Stimulated activated CD8-positive, alpha-beta memory T cell treated with anti-CD3 and anti-CD28 coated beads, Interleukin-15, amount 100 ng/mL, for 1 hour (primary cell): Measurements from ENCODE around the gene MAZ.
A peak's percentile ranks its signal among the peaks of the same experiment; 100 is the strongest.
"Not testable (repeated sequence)": the region's sequence is repeated elsewhere in the genome, so short reads cannot be mapped to it uniquely, and the experiment has no call there.

Source experiments
- DNase-seq: peaks from one replicate; pipeline ENCODE4 v3.0.0-alpha.2; 2020; ENCODE audit warnings: low read depth

Gene MAZ

GRCh38 chr16:29784901-29785500 lies 21.3 kb upstream of the MAZ start:
- peak; percentile 51 for DNase-seq

GRCh38 chr16:29787155-29787554 lies 19.2 kb upstream of the MAZ start:
- DNase-seq: not testable (repeated sequence)

GRCh38 chr16:29789775-29790182 lies 16.6 kb upstream of the MAZ start:
- no peak for DNase-seq

GRCh38 chr16:29790183-29790948 lies 16.0 kb upstream of the MAZ start, which contains the start of gene KIF22:
Gene KIF22 (plus strand): TSS chr16:29790751. CDS start chr16:29790760, 9 bp downstream.
- peak; percentile 99 for DNase-seq

GRCh38 chr16:29790949-29791844 lies 15.1 kb upstream of the MAZ start:
- DNase-seq: no peak

- DNase-seq: no peak
These were observed 14.2 kb upstream of the MAZ start for GRCh38 chr16:29791845-29792807.

GRCh38 chr16:29793153-29793552 lies 13.2 kb upstream of the MAZ start:
- not testable (repeated sequence) for DNase-seq

GRCh38 chr16:29794231-29794710 lies 12.1 kb upstream of the MAZ start:
- no peak for DNase-seq

GRCh38 chr16:29802416-29802935 lies 3.9 kb upstream of the MAZ start:
- no peak for DNase-seq

GRCh38 chr16:29804020-29804419 lies 2.3 kb upstream of the MAZ start:
- DNase-seq: no peak

- no peak for DNase-seq
These were observed 1.7 kb upstream of the MAZ start for GRCh38 chr16:29804455-29805231.

GRCh38 chr16:29805232-29806098 lies 864 bp upstream of the MAZ start:
- DNase-seq: peak; percentile 94

- no peak for DNase-seq
These were observed 504 bp downstream of the MAZ start for GRCh38 chr16:29806641-29807425.

GRCh38 chr16:29807426-29808218 lies 1.3 kb downstream of the MAZ start:
- peak; percentile 70 for DNase-seq

- no peak for DNase-seq
These were observed 2.0 kb downstream of the MAZ start for GRCh38 chr16:29808219-29808900.

- no peak for DNase-seq
These were observed 2.9 kb downstream of the MAZ start for GRCh38 chr16:29809031-29809747.
